ENCODE measurements around the gene ATF7.

- TF ChIP-seq GLIS3 (CRISPR knock-in tag; IDR thresholded peaks at IDR 0.05) = no peak
- TF ChIP-seq PATZ1 (CRISPR knock-in tag; IDR thresholded peaks at IDR 0.05; ENCODE audit: borderline replicate concordance) = no peak
- TF ChIP-seq CREB5 (CRISPR knock-in tag; IDR thresholded peaks at IDR 0.05; ENCODE audit: low read depth) = no peak
- TF ChIP-seq ZFP30 (CRISPR knock-in tag; IDR thresholded peaks at IDR 0.05) = no peak
- TF ChIP-seq PPARA (CRISPR knock-in tag; IDR thresholded peaks at IDR 0.05; ENCODE audit: borderline replicate concordance) = no peak
- TF ChIP-seq ZNF565 (CRISPR knock-in tag; conservative IDR thresholded peaks at IDR 0.05; ENCODE audit: low read depth) = no peak
- TF ChIP-seq POU6F1 (CRISPR knock-in tag; IDR thresholded peaks at IDR 0.05; ENCODE audit: borderline replicate concordance, low read depth) = no peak
- TF ChIP-seq TCF4 (CRISPR knock-in tag; IDR thresholded peaks at IDR 0.05; ENCODE audit: borderline replicate concordance) = no peak
- TF ChIP-seq RARB (CRISPR knock-in tag; IDR thresholded peaks at IDR 0.05) = no peak
These were observed 50.5 kb downstream of the ATF7 start for GRCh38 chr12:53575502-53576249.
